ENCODE measurements around the gene BMP10. TPM values are rescaled to one million over a fixed set of nuclear protein-coding genes. Genes with fewer than 3 reads are reported as not detected.

BMP10 gene
- polyA plus RNA-seq, 1 donor (not counting 4 experiments of a cell fraction or from before 2014, with no cell fraction given): 0.05 TPM

- no peak overlapping the region for H3K4me2 ChIP-seq (ENCODE audit: control insufficient read depth, extremely low read depth, insufficient read depth, low read depth, low read length)
- H3K9ac ChIP-seq (ENCODE audit: control insufficient read depth, extremely low read depth, insufficient read depth, low read length): no peak overlapping the region
- H3K27ac ChIP-seq (ENCODE audit: control insufficient read depth, insufficient read depth, low read length): no peak overlapping the region
- H3K27me3 ChIP-seq (ENCODE audit: control insufficient read depth, extremely low read depth, insufficient read depth, low read length): no peaks in the 10 kb centered on the region
- dilution Hi-C loops (cut with MboI; ENCODE audit: extremely low pct_ligation_motif_present, low sequenced_read_pairs): no loop called here
- no peaks in the 10 kb centered on the region for H3K79me2 ChIP-seq (ENCODE audit: control insufficient read depth, insufficient read depth, low read length)
- DNase-seq (ENCODE audit: low read depth, low spot score) (no peak), FAIRE-seq (no peak)
- no peaks in the 10 kb centered on the region for H3K9me1 ChIP-seq (ENCODE audit: control insufficient read depth, extremely low read depth, insufficient read depth, low read length)
- no peaks in the 10 kb centered on the region for H3K9me3 ChIP-seq (ENCODE audit: control insufficient read depth, low read depth, low read length)
- TF ChIP-seq EZH2 (IDR thresholded peaks at IDR 0.05; ENCODE audit: low read length): no peak
- H4K20me1 ChIP-seq (ENCODE audit: control insufficient read depth, extremely low read depth, insufficient read depth, low read length): no peaks in the 10 kb centered on the region
- no peak overlapping the region for H2AFZ ChIP-seq (ENCODE audit: control insufficient read depth, low read length)
- H3K36me3 ChIP-seq (ENCODE audit: control insufficient read depth in 2 of 2, extremely low read depth in 1 of 2, insufficient read depth in 2 of 2, low read length in 2 of 2): no peaks in the 10 kb centered on the region
- no peaks in the 10 kb centered on the region for H3K4me1 ChIP-seq (ENCODE audit: control insufficient read depth, extremely low read depth, insufficient read depth, low read length)
- H3K4me3 ChIP-seq (ENCODE audit: control insufficient read depth in 2 of 3, extremely low read depth in 1 of 3, insufficient read depth in 2 of 3, low read depth in 1 of 3, low read length in 3 of 3): no peak overlapping the region
These were observed 14.0 kb upstream of the BMP10 start for GRCh38 chr2:68885074-68885810.

GRCh38 chr2:68880213-68880612 is 9.0 kb upstream of the BMP10 start:
- no peak for TF ChIP-seq EZH2 (IDR thresholded peaks at IDR 0.05; ENCODE audit: low read length)
- no peak for TF ChIP-seq CTCF (optimal IDR thresholded peaks at IDR 0.05 in 1 of 3, IDR thresholded peaks at IDR 0.05 in 1 of 3, conservative IDR thresholded peaks at IDR 0.05 in 1 of 3; ENCODE audit: extremely low read depth in 1 of 3, insufficient read depth in 2 of 3, low read length in 3 of 3)
- Histone ChIP-seq H3K27ac (ENCODE audit: control insufficient read depth, insufficient read depth, low read length) (no peak overlapping the region), H2AFZ (ENCODE audit: control insufficient read depth, low read length) (no peak overlapping the region), H3K36me3 (ENCODE audit: control insufficient read depth in 2 of 2, extremely low read depth in 1 of 2, insufficient read depth in 2 of 2, low read length in 2 of 2) (no peaks in the 10 kb centered on the region), H4K20me1 (ENCODE audit: control insufficient read depth, extremely low read depth, insufficient read depth, low read length) (no peaks in the 10 kb centered on the region), H3K4me3 (ENCODE audit: control insufficient read depth in 2 of 3, extremely low read depth in 1 of 3, insufficient read depth in 2 of 3, low read depth in 1 of 3, low read length in 3 of 3) (no peak overlapping the region), H3K4me1 (ENCODE audit: control insufficient read depth, extremely low read depth, insufficient read depth, low read length) (no peaks in the 10 kb centered on the region), H3K4me2 (ENCODE audit: control insufficient read depth, extremely low read depth, insufficient read depth, low read depth, low read length) (no peak overlapping the region), H3K9ac (ENCODE audit: control insufficient read depth, extremely low read depth, insufficient read depth, low read length) (no peak overlapping the region), H3K27me3 (ENCODE audit: control insufficient read depth, extremely low read depth, insufficient read depth, low read length) (peaks cover 3% of the 10 kb centered on the region), H3K9me1 (ENCODE audit: control insufficient read depth, extremely low read depth, insufficient read depth, low read length) (no peaks in the 10 kb centered on the region), H3K79me2 (ENCODE audit: control insufficient read depth, insufficient read depth, low read length) (no peaks in the 10 kb centered on the region), H3K9me3 (ENCODE audit: control insufficient read depth, low read depth, low read length) (no peaks in the 10 kb centered on the region)
- dilution Hi-C loops (cut with MboI; ENCODE audit: extremely low pct_ligation_motif_present, low sequenced_read_pairs): no loop called here
- DNase-seq (ENCODE audit: low read depth, low spot score) (no peak), FAIRE-seq (no peak)

GRCh38 chr2:68879296-68879695 is 8.1 kb upstream of the BMP10 start:
- H3K9me1 ChIP-seq (ENCODE audit: control insufficient read depth, extremely low read depth, insufficient read depth, low read length): no peaks in the 10 kb centered on the region
- TF ChIP-seq EZH2 (IDR thresholded peaks at IDR 0.05; ENCODE audit: low read length): no peak
- TF ChIP-seq CTCF (optimal IDR thresholded peaks at IDR 0.05 in 1 of 3, IDR thresholded peaks at IDR 0.05 in 1 of 3, conservative IDR thresholded peaks at IDR 0.05 in 1 of 3; ENCODE audit: extremely low read depth in 1 of 3, insufficient read depth in 2 of 3, low read length in 3 of 3): no peak
- dilution Hi-C loops (cut with MboI; ENCODE audit: extremely low pct_ligation_motif_present, low sequenced_read_pairs): no loop called here
- H3K36me3 ChIP-seq (ENCODE audit: control insufficient read depth in 2 of 2, extremely low read depth in 1 of 2, insufficient read depth in 2 of 2, low read length in 2 of 2): no peaks in the 10 kb centered on the region
- no peak overlapping the region for H3K27ac ChIP-seq (ENCODE audit: control insufficient read depth, insufficient read depth, low read length)
- no peaks in the 10 kb centered on the region for H3K4me1 ChIP-seq (ENCODE audit: control insufficient read depth, extremely low read depth, insufficient read depth, low read length)
- H3K9ac ChIP-seq (ENCODE audit: control insufficient read depth, extremely low read depth, insufficient read depth, low read length): no peak overlapping the region
- FAIRE-seq (no peak), DNase-seq (ENCODE audit: low read depth, low spot score) (no peak)
- H3K79me2 ChIP-seq (ENCODE audit: control insufficient read depth, insufficient read depth, low read length): no peaks in the 10 kb centered on the region
- H3K27me3 ChIP-seq (ENCODE audit: control insufficient read depth, extremely low read depth, insufficient read depth, low read length): peaks cover 3% of the 10 kb centered on the region
- no peaks in the 10 kb centered on the region for H4K20me1 ChIP-seq (ENCODE audit: control insufficient read depth, extremely low read depth, insufficient read depth, low read length)
- H2AFZ ChIP-seq (ENCODE audit: control insufficient read depth, low read length): no peak overlapping the region
- H3K4me2 ChIP-seq (ENCODE audit: control insufficient read depth, extremely low read depth, insufficient read depth, low read depth, low read length): no peak overlapping the region
- H3K4me3 ChIP-seq (ENCODE audit: control insufficient read depth in 2 of 3, extremely low read depth in 1 of 3, insufficient read depth in 2 of 3, low read depth in 1 of 3, low read length in 3 of 3): no peak overlapping the region
- H3K9me3 ChIP-seq (ENCODE audit: control insufficient read depth, low read depth, low read length): no peaks in the 10 kb centered on the region
